Measurements from ENCODE around the gene FHIT. TPM values are rescaled to one million over a fixed set of nuclear protein-coding genes. Genes with fewer than 3 reads are reported as not detected.

Gene FHIT
- total RNA-seq, 1 donor from 2014 or later: 20.2 TPM

- Mint-ChIP-seq H3K4me3 (ENCODE audit: unreplicated experiment) (no peak overlapping the region), H3K36me3 (ENCODE audit: low read depth, unreplicated experiment) (no peaks in the 10 kb centered on the region), H3K27me3 (ENCODE audit: unreplicated experiment) (no peaks in the 10 kb centered on the region), H3K4me1 (ENCODE audit: unreplicated experiment) (no peaks in the 10 kb centered on the region), H3K9me3 (ENCODE audit: unreplicated experiment) (no peaks in the 10 kb centered on the region), H3K27ac (ENCODE audit: unreplicated experiment) (no peak overlapping the region)
- DNase-seq (ENCODE audit: low spot score): no peak
- no peak for TF ChIP-seq CTCF (IDR thresholded peaks at IDR 0.05; ENCODE audit: unreplicated experiment)
Observed at GRCh38 chr3:60000311-60001105, 1250.7 kb downstream of the FHIT start.

- Mint-ChIP-seq H3K36me3 (ENCODE audit: low read depth, unreplicated experiment) (no peaks in the 10 kb centered on the region), H3K27ac (ENCODE audit: unreplicated experiment) (no peak overlapping the region), H3K27me3 (ENCODE audit: unreplicated experiment) (no peaks in the 10 kb centered on the region), H3K9me3 (ENCODE audit: unreplicated experiment) (no peaks in the 10 kb centered on the region), H3K4me1 (ENCODE audit: unreplicated experiment) (no peaks in the 10 kb centered on the region), H3K4me3 (ENCODE audit: unreplicated experiment) (no peak overlapping the region)
- no peak for TF ChIP-seq CTCF (IDR thresholded peaks at IDR 0.05; ENCODE audit: unreplicated experiment)
- DNase-seq (ENCODE audit: low spot score): no peak
Observed at GRCh38 chr3:59998058-59998457, 1253.2 kb downstream of the FHIT start.

GRCh38 chr3:59997583-59997982 is 1253.7 kb downstream of the FHIT start:
- H3K36me3 Mint-ChIP-seq (ENCODE audit: low read depth, unreplicated experiment): no peaks in the 10 kb centered on the region
- no peak overlapping the region for H3K4me3 Mint-ChIP-seq (ENCODE audit: unreplicated experiment)
- H3K27ac Mint-ChIP-seq (ENCODE audit: unreplicated experiment): no peak overlapping the region
- no peak for DNase-seq (ENCODE audit: low spot score)
- no peak for TF ChIP-seq CTCF (IDR thresholded peaks at IDR 0.05; ENCODE audit: unreplicated experiment)
- no peaks in the 10 kb centered on the region for H3K4me1 Mint-ChIP-seq (ENCODE audit: unreplicated experiment)
- no peaks in the 10 kb centered on the region for H3K27me3 Mint-ChIP-seq (ENCODE audit: unreplicated experiment)
- H3K9me3 Mint-ChIP-seq (ENCODE audit: unreplicated experiment): no peaks in the 10 kb centered on the region

GRCh38 chr3:59996056-59996455 is 1255.2 kb downstream of the FHIT start:
- no peaks in the 10 kb centered on the region for H3K4me1 Mint-ChIP-seq (ENCODE audit: unreplicated experiment)
- H3K27ac Mint-ChIP-seq (ENCODE audit: unreplicated experiment): no peak overlapping the region
- no peaks in the 10 kb centered on the region for H3K27me3 Mint-ChIP-seq (ENCODE audit: unreplicated experiment)

More at GRCh38 chr3:59996056-59996455, 1255.2 kb downstream of the FHIT start:
- Mint-ChIP-seq H3K9me3 (ENCODE audit: unreplicated experiment) (no peaks in the 10 kb centered on the region), H3K4me3 (ENCODE audit: unreplicated experiment) (no peak overlapping the region), H3K36me3 (ENCODE audit: low read depth, unreplicated experiment) (no peaks in the 10 kb centered on the region)
- TF ChIP-seq CTCF (IDR thresholded peaks at IDR 0.05; ENCODE audit: unreplicated experiment): no peak
- no peak for DNase-seq (ENCODE audit: low spot score)
